ENCODE data around the gene PDGFA.

- TF ChIP-seq CTCF (IDR thresholded peaks at IDR 0.05) (no peak), POLR2A (IDR thresholded peaks at IDR 0.05) (no peak)
Observed at GRCh38 chr7:528451-528850, 8.8 kb upstream of the PDGFA start.
